CD4-positive, alpha-beta T cell treated with Interleukin-17A for 4 hours (primary cell): ENCODE data around the gene VPS39.
"Not testable (repeated sequence)": the region's sequence is repeated elsewhere in the genome, so short reads cannot be mapped to it uniquely, and the experiment has no call there.

Experiments used
- DNase-seq: peaks from one replicate; pipeline ENCODE4 v3.0.0-alpha.2; 2020; ENCODE audit warnings: mixed read lengths

The VPS39 gene, protein sequence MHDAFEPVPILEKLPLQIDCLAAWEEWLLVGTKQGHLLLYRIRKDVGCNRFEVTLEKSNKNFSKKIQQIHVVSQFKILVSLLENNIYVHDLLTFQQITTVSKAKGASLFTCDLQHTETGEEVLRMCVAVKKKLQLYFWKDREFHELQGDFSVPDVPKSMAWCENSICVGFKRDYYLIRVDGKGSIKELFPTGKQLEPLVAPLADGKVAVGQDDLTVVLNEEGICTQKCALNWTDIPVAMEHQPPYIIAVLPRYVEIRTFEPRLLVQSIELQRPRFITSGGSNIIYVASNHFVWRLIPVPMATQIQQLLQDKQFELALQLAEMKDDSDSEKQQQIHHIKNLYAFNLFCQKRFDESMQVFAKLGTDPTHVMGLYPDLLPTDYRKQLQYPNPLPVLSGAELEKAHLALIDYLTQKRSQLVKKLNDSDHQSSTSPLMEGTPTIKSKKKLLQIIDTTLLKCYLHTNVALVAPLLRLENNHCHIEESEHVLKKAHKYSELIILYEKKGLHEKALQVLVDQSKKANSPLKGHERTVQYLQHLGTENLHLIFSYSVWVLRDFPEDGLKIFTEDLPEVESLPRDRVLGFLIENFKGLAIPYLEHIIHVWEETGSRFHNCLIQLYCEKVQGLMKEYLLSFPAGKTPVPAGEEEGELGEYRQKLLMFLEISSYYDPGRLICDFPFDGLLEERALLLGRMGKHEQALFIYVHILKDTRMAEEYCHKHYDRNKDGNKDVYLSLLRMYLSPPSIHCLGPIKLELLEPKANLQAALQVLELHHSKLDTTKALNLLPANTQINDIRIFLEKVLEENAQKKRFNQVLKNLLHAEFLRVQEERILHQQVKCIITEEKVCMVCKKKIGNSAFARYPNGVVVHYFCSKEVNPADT

GRCh38 chr15:42207674-42208579 is at the start of gene VPS39:
Gene VPS39, minus strand, starts transcription at chr15:42208304. Its CDS starts 151 bp downstream, at chr15:42208153.
- peak; percentile 88 for DNase-seq

DNA sequence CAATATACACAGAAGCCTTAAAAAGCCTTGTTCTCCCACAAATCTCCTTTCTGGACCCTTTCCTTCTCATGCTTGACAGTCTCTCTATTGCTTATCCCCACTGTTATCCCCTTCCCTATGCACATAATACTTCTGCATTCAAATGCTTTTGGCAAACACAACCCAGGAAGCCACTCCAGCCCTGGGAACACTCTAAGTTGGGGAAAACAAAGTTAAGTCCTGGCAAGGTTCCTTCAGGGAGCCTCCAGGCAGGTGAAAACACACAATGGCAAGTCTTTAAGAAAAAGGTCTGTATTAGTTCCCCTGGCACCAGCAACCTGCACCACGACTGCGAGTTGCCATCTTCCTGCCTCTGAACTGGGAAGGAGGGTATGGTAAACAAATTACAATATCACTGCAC is 45.2 kb upstream of the VPS39 start:
- no peak for DNase-seq

DNA sequence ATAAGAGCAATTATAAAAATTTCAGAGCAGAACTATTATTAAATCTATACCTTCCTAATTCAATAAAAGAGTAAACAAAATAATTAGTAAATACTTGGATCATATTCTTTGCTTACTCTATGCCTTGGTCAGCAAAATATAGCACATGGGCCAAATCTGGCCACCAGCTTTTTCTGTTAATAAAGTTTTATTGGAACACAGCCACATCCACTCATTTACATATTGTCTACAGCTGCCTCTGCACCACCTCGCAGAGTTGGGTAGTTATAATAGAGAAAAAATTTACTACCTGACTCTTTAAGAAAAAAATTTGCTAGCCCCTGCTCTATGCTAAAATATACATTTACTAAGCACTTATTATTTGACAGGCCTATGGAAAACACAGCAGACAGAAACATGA is 32.7 kb upstream of the VPS39 start:
- no peak for DNase-seq

- DNase-seq: no peak
Observed at GRCh38 chr15:42239528-42240182, 31.6 kb upstream of the VPS39 start.

DNA sequence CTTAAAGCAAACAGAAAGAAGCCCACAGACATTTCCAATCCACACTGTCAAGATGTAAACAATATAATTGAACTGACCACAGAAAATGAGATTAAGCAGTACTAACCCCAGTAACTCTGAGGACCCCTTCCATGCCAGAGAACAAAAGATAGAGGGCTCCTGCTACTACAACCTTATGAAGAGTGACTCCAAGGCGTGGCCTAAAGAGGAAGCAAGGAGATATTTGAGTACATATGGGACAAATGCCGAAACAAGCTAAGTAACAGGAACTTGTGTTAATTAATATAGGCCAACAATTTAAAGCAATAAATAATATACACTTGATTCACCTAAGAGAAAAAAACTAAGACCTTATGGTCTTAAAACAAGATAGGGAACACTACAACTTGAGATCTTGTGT is 25.0 kb upstream of the VPS39 start:
- no peak for DNase-seq

DNA sequence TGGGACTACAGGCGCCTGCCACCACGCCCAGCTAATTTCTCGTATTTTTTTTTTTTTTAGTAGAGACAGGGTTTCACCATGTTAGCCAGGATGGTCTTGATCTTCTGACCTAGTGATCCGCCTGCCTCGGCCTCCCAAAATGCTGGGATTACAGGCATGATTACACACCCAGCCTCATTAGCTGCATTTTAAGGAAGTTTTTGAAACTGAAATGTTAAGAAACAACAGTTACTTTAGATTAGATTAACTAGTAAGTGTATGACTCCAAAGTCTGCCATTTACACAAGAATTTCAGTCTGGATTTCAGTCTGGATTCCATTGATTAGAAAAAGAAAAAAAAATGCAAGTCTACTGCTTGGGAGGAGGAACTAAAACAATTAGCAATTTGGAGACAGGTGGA is 24.5 kb upstream of the VPS39 start:
- DNase-seq: no peak

GRCh38 chr15:42231088-42231487 is 23.0 kb upstream of the VPS39 start:
- no peak for DNase-seq

DNA sequence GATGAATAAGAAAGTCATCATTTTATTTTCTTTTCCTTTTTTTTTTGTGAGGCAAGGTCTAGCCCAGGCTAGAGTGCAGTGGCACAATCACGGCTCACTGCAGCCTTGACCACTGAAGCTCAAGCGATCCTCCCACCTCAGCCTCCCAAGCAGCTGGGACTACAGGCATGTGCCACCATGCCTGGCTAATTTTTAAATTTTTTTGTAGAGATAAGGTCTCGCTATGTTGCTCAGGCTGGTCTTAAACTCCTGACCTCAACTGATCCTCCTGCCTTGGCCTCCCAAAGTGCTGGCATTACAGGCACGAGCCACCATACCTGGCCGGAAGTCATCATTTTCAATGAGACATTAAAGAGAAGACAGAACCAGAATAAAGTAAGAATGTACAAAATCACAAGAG is 20.9 kb upstream of the VPS39 start:
- DNase-seq: not testable (repeated sequence)

- DNase-seq: no peak
Observed at GRCh38 chr15:42228036-42228435, 19.9 kb upstream of the VPS39 start.

DNA sequence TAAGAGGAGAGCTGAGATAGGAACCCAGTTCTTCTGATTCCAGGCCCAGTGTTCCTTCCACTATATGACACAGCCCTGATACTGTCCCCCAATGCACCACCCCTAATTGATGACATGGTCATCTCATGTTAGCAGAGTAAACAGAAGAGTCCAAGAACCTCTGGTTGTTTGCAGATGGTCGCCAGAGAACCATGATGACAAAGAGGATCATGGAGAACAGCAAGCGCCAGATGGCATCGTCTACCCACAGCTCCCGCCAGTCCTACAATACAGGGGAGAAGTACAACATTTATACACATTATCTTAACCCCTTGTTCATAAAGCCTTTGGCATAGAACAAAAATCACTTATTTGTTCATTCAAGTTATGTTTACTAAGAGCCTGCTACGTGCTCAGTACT is 18.5 kb upstream of the VPS39 start:
- no peak for DNase-seq

DNA sequence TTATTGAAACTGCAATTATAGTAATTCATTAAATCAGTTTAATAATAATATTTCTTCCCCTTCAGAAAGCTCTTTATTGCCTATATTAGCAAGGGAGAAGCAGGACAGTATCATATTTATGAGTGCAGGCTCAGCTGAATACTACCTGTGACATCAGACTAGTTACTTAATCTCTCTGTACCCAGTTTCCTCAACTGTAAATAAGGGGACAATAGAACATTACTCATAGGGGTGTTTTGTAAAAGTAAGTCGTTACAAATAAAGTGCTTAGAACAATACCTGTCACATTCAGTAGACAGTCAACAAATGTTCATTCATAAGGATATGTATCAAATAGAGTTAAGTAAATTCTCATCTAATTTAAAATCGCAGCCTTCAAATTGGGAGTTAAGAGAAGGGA is 12.1 kb upstream of the VPS39 start:
- no peak for DNase-seq

DNA sequence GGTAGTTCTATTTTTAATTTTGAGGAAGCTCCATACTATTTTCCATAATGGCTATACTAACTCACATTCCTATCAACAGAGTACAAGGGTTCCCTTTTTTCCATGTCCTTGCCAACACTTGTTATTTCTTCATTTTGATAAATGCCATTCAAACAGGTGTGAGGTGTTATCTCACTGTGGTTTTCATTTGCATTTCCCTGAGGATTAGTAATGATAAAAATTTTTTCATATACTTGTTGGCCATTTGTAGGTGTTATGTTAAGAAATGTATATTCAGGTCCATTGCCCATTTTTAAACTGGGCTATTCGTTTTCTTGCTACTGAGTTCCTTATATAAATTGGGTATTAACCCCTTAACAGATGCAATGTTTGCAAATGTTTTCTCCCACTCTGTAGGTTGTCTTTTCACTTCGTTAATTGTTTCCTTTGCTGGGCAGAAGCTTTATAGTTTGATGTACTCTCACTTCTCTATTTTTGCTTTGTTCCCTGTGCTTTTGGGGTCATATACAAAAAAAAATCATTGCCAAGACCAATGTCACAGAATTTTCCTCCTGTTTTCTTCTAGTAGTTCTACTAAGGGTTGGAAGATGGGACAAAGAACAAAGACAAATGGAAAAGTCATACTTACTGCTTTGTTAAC is 11.0 kb upstream of the VPS39 start:
- no peak for DNase-seq

- no peak for DNase-seq
Observed at GRCh38 chr15:42217568-42217967, 9.5 kb upstream of the VPS39 start.

DNA sequence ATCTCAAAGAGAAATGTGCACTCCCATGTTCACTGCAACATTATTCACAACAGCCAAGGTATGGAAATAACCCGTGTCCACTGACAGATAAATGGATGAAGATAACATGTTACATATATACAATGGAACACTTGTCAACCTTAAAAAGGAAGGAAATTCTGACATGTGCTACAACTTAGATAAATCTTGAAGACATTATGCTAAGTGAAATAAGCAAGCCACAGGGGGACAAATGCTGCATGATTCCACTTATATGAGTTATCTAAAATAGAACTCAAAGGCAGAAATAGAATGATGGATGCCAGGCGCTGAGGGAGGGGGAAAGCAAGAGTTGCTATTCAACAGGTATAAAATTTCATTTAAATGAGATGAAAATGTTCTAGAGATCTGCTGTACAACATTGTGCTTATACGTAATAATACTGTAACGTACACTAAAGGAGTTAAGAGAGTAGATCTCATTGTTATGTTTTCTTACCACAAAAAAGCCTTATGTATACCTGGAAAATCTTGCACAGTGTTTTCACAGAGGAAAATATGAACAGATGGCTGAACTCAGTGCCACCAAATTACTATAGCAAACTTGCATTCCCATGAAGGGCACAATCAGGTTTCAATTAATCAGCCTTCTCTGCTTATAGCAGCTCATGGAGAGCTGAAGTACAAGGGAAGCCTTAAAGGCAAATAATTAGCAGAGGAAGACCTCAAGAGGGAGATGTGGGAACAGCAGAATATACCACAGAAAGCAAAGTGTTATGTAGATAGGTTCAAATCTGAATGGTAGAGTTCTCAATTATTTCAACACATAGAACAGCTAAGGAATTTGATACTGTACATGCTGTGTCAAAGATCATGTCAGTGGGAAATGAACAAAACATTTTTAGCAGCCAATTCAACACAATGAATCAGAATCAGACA is 8.1 kb upstream of the VPS39 start:
- DNase-seq: no peak

DNA sequence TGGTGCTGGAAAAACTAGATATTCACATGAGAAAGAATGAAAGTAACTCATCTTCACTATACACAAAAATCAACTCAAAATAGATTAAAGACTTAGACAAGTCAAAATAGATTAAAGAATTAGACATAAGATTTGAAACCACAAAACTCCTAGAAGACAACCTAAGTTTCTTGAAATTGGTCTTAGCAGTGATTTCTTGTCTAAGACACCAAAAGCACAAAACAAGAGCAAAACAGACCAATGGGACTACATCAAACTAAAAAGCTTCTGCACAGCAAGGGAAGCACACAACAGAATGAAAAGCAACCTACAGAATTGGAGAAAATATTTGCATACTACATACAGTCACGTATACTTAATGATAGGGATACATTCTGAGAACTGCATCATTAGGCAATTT is 6.5 kb upstream of the VPS39 start:
- no peak for DNase-seq

DNA sequence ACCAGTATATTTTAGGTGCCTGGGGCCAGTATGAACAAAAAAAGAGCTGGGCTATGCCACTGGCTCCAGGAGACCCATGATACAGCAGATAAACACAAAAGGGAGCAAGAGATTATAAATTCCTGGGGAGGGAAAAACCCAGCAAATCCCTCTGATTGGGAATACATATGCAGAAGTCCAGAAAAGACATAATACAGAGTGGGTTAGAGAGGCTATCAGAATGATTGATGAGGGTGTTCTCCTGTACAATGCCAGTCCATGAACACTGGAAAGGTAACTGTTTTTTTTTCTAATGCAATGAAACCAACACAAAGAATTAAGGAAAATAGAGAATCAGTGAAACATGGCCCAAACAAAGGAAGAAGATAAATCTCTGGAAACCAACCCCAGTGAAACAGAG is 5.4 kb upstream of the VPS39 start:
- no peak for DNase-seq

GRCh38 chr15:42210696-42211095 is 2.6 kb upstream of the VPS39 start:
- DNase-seq: no peak

GRCh38 chr15:42206406-42206805 is 1.7 kb downstream of the VPS39 start:
- DNase-seq: no peak

DNA sequence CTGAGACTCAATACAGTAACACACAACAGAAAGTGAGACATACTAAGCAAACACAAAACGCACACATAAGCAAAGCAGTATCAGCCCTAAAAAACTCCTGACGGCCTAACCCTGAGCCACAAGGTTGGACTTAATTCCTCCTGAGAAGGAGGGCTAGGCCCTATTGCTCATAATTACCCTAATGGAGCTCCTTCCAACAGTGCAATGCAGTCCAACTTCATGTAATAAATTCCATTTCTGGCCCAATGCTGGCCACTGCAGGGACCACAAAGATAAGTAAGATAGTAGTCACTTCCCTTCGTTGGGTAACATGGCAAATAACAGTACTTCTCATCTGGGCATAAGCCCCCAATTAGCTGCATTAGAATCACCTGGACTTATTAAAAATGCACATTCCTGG is 4.2 kb downstream of the VPS39 start:
- DNase-seq: no peak

DNA sequence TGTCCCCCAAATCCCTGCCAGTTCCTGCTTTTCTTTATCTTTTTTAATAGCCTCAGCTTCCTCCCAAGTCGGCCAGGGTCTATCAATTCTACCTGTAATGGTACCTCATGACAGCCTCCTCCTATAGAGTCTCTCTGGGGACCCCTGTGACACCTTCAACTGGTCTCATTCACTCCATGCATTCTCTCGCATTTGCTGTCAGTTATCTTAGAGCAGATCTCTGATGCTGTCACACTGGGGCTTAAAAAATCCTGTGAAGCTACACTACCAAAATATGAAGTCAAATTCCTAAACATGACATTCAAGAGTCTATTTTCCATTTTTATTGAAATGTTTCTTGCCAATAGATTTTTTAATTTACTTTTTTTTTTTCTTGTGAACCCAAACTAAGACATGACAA is 5.5 kb downstream of the VPS39 start:
- DNase-seq: no peak

DNA sequence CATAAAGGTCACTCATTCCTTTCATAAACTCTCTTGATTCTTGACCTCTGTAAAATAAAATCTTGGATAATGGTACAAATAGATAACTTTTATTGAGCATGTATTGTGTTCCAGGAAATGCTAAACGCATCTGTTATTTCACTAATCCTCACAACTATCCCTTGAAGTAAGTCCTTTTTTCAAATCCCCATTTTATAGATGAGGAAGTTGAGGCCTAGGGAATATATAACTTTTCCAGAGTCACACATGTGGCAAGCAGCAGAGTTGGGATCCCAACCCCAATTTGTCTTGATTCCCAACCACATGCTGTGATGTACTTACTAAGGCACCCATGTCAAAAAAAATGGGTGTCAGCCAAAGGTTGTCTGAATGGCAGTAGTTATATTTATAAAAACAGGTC is 6.3 kb downstream of the VPS39 start:
- DNase-seq: no peak
